GM12864 (cell line): ENCODE results near the gene SYT1.

Source experiments
- DNase-seq: peaks from one replicate; pipeline ENCODE4 v3.0.0-alpha.2; 2011; ENCODE audit warnings: low read depth
- H3K4me3 ChIP-seq: 2 replicates; pipeline ENCODE4 v1.5.1; 2011; ENCODE audit warnings: mild to moderate bottlenecking, low read depth, low read length, control low read depth
- TF ChIP-seq, protein P1 (sequence below): IDR thresholded peaks from 2 replicates; pipeline ENCODE4 v1.5.1; 2011; ENCODE audit warnings: low read depth, mild to moderate bottlenecking, moderate library complexity, low read length, control low read depth, inconsistent platforms; ENCODE audit errors: missing control alignments

Gene SYT1

DNA sequence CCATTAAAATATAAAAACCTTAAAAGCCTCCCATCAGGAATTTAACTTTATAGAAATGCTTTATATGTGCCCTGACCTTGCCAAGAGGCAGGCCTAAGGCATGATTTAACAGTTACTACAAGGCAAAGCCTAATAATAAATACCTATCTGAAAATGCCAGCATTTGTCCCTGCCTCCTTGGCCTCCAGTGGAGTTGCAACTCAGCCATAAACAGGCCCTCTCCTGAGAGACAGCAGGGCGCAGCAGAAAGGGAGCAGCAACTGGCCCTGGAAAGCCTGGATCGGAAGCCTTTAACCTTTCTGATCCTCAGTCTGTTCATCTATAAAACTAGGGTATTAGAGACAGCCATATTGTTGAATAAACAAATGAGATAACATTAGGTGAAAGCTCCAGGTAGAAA lies 501.8 kb downstream of the SYT1 start:
- TF ChIP-seq, protein P1, sequence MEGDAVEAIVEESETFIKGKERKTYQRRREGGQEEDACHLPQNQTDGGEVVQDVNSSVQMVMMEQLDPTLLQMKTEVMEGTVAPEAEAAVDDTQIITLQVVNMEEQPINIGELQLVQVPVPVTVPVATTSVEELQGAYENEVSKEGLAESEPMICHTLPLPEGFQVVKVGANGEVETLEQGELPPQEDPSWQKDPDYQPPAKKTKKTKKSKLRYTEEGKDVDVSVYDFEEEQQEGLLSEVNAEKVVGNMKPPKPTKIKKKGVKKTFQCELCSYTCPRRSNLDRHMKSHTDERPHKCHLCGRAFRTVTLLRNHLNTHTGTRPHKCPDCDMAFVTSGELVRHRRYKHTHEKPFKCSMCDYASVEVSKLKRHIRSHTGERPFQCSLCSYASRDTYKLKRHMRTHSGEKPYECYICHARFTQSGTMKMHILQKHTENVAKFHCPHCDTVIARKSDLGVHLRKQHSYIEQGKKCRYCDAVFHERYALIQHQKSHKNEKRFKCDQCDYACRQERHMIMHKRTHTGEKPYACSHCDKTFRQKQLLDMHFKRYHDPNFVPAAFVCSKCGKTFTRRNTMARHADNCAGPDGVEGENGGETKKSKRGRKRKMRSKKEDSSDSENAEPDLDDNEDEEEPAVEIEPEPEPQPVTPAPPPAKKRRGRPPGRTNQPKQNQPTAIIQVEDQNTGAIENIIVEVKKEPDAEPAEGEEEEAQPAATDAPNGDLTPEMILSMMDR = no peak
- no peak for DNase-seq

DNA sequence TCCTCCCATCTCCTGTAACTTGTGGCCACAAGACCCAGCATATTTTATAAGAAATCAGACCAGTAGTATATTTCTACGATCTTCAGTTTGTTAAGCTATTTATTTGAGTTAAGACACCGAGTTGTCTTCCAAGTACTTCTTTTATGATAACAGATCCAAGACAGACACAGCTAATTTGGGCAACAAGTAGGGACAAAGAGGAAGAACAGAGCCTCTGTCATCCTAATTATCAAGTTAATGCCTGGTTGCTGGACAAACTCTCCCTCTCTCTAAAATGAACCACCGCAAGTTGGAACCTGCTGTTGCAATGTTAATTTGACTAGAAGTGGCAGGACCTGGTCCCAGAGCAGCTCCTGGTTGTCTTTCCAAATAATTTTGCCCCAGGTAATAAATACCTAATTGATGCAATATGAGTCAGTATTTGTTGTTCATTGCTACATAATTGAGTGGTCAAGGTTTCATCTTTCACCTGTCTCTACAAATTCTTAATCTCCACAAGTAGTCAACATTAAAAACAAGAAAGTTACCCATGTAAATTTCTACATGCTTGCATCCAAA lies 502.5 kb downstream of the SYT1 start:
- H3K4me3 ChIP-seq = no peak overlapping the region
- no peak for DNase-seq
- TF ChIP-seq, protein P1 = no peak

More for the DNA sequence above, 501.8 kb downstream of the SYT1 start:
- no peak overlapping the region for H3K4me3 ChIP-seq

DNA sequence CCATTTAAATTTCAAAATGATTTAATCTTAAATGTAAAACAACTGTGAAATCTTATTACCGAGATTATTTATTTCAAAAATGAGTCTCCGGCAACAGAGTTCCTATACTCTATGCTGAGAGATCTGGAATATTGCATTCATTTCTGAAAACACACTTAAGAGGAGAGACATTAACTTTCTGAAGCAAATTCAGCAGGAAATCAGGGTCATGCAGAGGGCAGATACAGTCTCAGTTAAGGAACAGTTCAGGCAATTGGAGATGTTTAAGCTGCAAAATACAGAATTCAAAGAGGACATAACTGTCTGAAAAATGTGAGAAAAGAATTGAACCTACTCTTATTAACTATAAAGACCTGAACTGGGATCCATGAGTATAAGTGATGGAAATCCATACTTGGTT lies 505.4 kb downstream of the SYT1 start:
- TF ChIP-seq, protein P1 = no peak
- no peak overlapping the region for H3K4me3 ChIP-seq
- DNase-seq = no peak

DNA sequence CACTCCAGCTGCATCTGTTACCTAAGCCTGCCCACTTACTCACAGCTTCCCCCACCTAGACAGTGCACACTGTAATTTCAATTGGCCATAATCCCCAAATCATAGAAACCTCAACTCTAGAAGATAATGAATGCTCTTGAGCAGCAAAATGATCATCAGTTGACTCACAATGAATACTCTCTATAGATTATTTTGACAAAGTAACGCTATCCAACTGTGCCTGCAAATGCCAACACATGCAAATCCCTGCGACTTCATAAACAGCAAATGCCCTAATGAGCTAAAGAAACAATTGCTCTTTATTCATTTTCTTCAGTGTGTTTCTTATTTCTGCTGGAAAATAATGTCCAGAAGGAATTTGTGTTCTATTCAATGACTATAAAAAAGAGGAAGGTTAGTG lies 506.7 kb downstream of the SYT1 start:
- no peak for DNase-seq
- no peak overlapping the region for H3K4me3 ChIP-seq
- TF ChIP-seq, protein P1 = no peak

DNA sequence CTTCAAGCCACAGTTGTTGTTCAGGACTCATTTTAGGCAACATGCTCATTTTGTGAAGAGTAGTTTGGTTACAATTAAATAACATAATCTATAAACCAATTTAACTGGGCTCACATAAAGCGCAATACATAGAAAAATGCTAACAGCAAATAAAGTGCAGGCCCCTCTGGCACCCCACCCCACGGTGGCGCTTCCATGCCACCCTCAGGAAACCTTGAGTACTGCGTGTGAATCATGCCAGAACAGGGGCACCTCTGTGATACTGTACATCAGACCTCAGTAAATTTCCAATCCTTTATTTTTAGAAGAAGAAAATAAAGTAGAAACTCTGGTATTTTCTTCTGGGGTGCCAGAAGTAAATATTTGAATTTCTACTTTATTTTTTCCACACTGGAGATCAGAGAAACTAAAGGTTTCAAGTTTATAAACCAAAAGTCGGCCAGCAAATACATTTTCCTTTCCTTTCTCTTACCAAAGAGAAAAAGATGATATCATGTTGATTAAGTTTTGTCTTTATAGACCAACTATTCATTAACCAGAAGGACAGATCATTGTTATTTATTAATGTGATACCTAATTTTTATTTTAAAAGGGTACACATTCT lies 509.4 kb downstream of the SYT1 start:
- TF ChIP-seq, protein P1 = peak; percentile 62
- no peak overlapping the region for H3K4me3 ChIP-seq
- no peak for DNase-seq

DNA sequence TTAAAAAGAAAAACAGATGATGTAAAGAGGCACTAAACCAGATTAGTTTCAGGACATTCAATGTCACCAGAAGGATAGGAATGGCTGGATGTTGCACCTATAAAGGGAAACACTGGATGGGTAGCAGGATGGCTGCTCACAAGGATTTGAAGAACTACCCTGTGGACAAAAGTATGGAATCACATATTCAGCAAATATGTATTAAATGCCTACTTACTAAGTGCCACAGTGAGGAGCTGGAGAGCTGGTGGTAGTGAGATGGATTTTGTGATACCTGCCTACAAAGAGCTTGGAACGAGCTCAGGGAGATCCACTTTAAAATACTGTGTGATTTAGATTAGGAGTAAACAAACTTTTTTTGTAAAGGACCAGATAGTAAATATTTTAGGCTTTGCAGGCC lies 510.0 kb downstream of the SYT1 start:
- no peak overlapping the region for H3K4me3 ChIP-seq
- no peak for DNase-seq
- TF ChIP-seq, protein P1 = no peak

DNA sequence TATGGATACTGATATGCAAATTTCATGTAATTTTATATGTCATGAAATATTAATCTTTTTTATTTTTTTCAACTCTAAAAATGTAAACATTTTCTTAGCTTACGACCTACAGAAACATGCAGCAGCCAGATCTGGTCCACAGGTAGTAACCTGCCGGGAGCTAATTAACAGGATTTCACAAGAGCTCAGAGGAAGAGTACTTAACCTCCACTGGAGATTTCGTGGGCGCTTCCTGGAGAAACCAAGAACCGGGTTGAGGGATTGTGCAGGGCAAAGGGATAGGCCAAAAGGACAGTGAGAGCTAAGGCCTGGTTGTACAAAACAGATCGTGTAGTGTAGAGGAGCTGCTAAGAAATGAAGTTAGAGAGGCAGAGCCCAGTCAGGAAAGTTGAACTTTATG lies 510.5 kb downstream of the SYT1 start:
- no peak for DNase-seq
- no peak overlapping the region for H3K4me3 ChIP-seq
- TF ChIP-seq, protein P1 = no peak
